NOMO-1 treated with DMSO at 0.1 percent for 48 hours (cell line): ENCODE data around the gene PTPN6.

Source experiments
- DNase-seq: peaks from one replicate; lab custom pipeline; 2025; ENCODE audit not compliant: unreplicated experiment; lab: John Stamatoyannopoulos, UW

The PTPN6 gene

GRCh38 chr12:7001921-7002591 lies 50.9 kb downstream of the PTPN6 start:
- DNase-seq: no peak

DNA sequence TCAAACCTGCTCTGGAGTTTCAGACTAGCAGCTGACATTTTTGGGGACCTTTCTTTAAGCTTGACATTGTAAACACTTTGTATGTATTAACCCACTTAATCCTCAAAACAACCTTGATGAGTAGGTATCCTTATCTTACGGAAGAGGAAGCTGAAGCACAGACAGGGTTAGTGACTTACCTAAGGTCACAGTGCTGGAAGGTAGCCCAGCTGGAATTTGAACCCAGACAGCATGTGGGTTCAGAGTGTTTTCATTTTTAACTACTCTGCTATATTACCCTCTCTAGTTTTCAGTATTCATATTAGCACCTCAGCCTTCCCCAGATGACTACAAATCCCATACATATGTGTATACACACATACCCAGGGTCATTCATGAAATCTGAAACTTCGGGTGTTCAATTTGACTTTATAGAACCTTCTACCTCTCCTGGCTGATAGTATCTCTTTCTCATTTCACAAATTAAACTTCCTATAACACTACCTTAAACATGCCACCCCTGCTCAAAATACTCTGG lies 53.2 kb downstream of the PTPN6 start:
- no peak for DNase-seq

- no peak for DNase-seq
Measured at GRCh38 chr12:7004840-7005239, 53.7 kb downstream of the PTPN6 start.

DNA sequence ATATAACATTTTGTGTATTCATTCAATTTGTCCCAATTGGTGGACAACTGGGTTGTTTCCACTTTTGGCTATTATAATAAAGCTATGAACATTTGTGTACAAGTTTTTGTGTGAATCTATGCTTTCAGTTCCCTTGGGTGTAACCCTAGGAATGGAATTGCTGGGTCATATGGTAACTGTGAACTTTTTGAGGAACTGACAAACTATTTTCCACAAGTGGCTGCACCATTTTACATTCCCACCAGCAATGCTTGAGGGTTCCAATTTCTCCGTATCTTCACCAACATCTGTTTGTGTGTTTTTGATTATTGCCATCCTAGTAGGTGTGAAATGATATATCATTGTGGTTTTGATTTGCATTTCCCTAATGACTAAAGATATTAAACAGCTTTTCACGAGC lies 54.2 kb downstream of the PTPN6 start:
- DNase-seq: peak; percentile 62

- DNase-seq: no peak
Measured at GRCh38 chr12:7006639-7007038, 55.5 kb downstream of the PTPN6 start.

- DNase-seq: no peak
Measured at GRCh38 chr12:7008864-7009263, 57.7 kb downstream of the PTPN6 start.

DNA sequence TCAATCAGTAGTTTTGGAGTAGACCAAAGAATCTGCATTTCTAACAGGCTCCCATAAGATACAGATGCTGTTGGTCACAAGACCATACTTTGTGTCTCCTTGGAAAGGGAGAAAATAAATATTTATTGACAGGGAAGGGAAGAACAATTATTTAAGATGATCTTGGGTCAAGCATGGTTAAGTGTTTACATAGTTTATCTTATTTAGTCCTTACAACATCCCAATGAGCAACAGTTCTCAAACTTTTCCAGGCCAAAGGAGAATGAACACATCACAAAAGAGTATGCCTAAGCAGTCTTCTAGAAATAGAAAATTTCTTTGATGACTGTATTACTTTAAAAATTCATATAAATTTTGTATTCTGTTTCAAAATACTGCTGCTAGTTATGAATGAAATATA lies 58.4 kb downstream of the PTPN6 start:
- DNase-seq: no peak
